DOHH2 (cell line): ENCODE results near the gene XBP1.

Experiments
- CTCF ChIP-seq: fragments of 200-600 bp; sonication (generic); IDR thresholded peaks from one replicate; pipeline ENCODE4 v1.5.1; 2014; ENCODE audit warnings: antibody characterized with exemption, mild to moderate bottlenecking, low read depth, low read length; ENCODE audit not compliant: poor library complexity, severe bottlenecking
- EZH2phosphoT487 ChIP-seq: fragments of 200-600 bp; sonication (generic); IDR thresholded peaks from 2 replicates; pipeline ENCODE4 v1.6.1; 2017; ENCODE audit warnings: borderline replicate concordance, mild to moderate bottlenecking, antibody characterized with exemption, low read length, moderate library complexity, mixed read lengths

GRCh38 chr22:28821452-28821851 is 21.1 kb upstream of the XBP1 start:
- TF ChIP-seq CTCF (no peak), EZH2phosphoT487 (no peak)
